IMR-90 (cell line): ENCODE data around the gene SLX4. TPM values are rescaled to one million over a fixed set of nuclear protein-coding genes. Genes with fewer than 3 reads are reported as not detected.

Source experiments
- ATAC-seq: fragments of 200-7000 bp; cut with Tn5 transposase; 2 replicates; pipeline ENCODE4 v1.9.1; 2020; ENCODE audit warnings: low read depth, mild to moderate bottlenecking, moderate library complexity
- BruUV-seq: library from RNA; stranded (reverse); fragments of 400-500 nt; replicated peaks from 2 replicates; lab custom pipeline; 2021; lab: Mats Ljungman, UMichigan
- CTCF ChIA-PET: fragments of 300-600 bp; formaldehyde crosslinking; extraction: SDS; loops from one replicate; lab custom pipeline; 2021; ENCODE audit warnings: antibody characterized with exemption; lab: Yijun Ruan, JAX
- POLR2A ChIA-PET: fragments of 300-600 bp; sonication (Branson Sonifier 250); formaldehyde crosslinking; loops from one replicate; lab custom pipeline; 2022; ENCODE audit warnings: antibody characterized with exemption; ENCODE audit not compliant: unreplicated experiment; lab: Charles Lee
- DNase-seq: peaks from one replicate; pipeline ENCODE4 v3.0.0; 2013
- H2AFZ ChIP-seq: replicated peaks from 2 replicates; pipeline ENCODE3; 2013; ENCODE audit warnings: low read length, mild to moderate bottlenecking; ENCODE audit not compliant: poor library complexity
- H2AK5ac ChIP-seq: 2 replicates; pipeline ENCODE4 v1.6.1; 2013; ENCODE audit warnings: low read depth, low read length, inconsistent platforms
- H2AK9ac ChIP-seq: replicated peaks from 2 replicates; pipeline ENCODE3; 2013; ENCODE audit warnings: mild to moderate bottlenecking, low read depth, low read length, moderate library complexity; ENCODE audit not compliant: poor library complexity
- H2BK120ac ChIP-seq: 2 replicates; pipeline ENCODE4 v1.6.1; 2013; ENCODE audit warnings: low read depth, low read length, inconsistent platforms
- H2BK15ac ChIP-seq: 3 replicates; pipeline ENCODE4 v1.6.1; 2013; ENCODE audit warnings: low read depth, low read length, inconsistent platforms
- H2BK20ac ChIP-seq: 2 replicates; pipeline ENCODE4 v1.6.1; 2013; ENCODE audit warnings: low read depth, mild to moderate bottlenecking, inconsistent platforms, low read length, moderate library complexity
- H2BK5ac ChIP-seq: 2 replicates; pipeline ENCODE4 v1.6.1; 2013; ENCODE audit warnings: mild to moderate bottlenecking, low read depth, low read length, inconsistent platforms; ENCODE audit not compliant: poor library complexity, severe bottlenecking
- H3K14ac ChIP-seq: replicated peaks from 2 replicates; pipeline ENCODE4 v1.6.1; 2013; ENCODE audit warnings: low read depth, low read length, inconsistent platforms
- H3K18ac ChIP-seq: 2 replicates; pipeline ENCODE4 v1.6.1; 2013; ENCODE audit warnings: low read depth, low read length, control low read depth
- H3K23ac ChIP-seq: 2 replicates; pipeline ENCODE4 v1.6.1; 2013; ENCODE audit warnings: low read depth, low read length, inconsistent platforms
- H3K27ac ChIP-seq: 2 replicates; pipeline ENCODE4 v1.5.1; 2013; ENCODE audit warnings: mild to moderate bottlenecking, control low read depth, low read length; ENCODE audit not compliant: insufficient read depth
- H3K27me3 ChIP-seq: 2 replicates; pipeline ENCODE4 v1.6.1; 2013; ENCODE audit warnings: low read length; ENCODE audit not compliant: control insufficient read depth, insufficient read depth
- H3K36me3 ChIP-seq: 2 replicates; pipeline ENCODE4 v1.6.1; 2013; ENCODE audit warnings: low read length, mixed read lengths; ENCODE audit not compliant: control insufficient read depth, insufficient read depth
- H3K4ac ChIP-seq: 2 replicates; pipeline ENCODE4 v1.6.1; 2013; ENCODE audit warnings: low read depth, low read length, inconsistent platforms
- H3K4me1 ChIP-seq: 2 replicates; pipeline ENCODE4 v1.6.1; 2013; ENCODE audit warnings: low read length, mixed read lengths; ENCODE audit not compliant: control insufficient read depth, insufficient read depth
- H3K4me2 ChIP-seq: 2 replicates; pipeline ENCODE4 v1.6.1; 2013; ENCODE audit warnings: low read depth, mild to moderate bottlenecking, control low read depth, low read length, moderate library complexity
- H3K4me3 ChIP-seq: 2 replicates; pipeline ENCODE4 v1.5.1; 2013; ENCODE audit warnings: low read depth, mild to moderate bottlenecking, control low read depth, low read length, moderate library complexity; ENCODE audit not compliant: insufficient read depth
- H3K56ac ChIP-seq: 2 replicates; pipeline ENCODE4 v1.6.1; 2013; ENCODE audit warnings: low read length, inconsistent platforms; ENCODE audit not compliant: insufficient read depth; ENCODE audit errors: extremely low read depth
- H3K79me1 ChIP-seq, 2 experiments: 2 replicates each; pipeline ENCODE4 v1.6.1; 2013; ENCODE audit warnings: low read length in 2 of 2, inconsistent platforms in 1 of 2, low read depth in 1 of 2
- H3K9ac ChIP-seq: 2 replicates; pipeline ENCODE4 v1.6.1; 2013; ENCODE audit warnings: low read depth, low read length, control low read depth
- H3K9me1 ChIP-seq: 2 replicates; pipeline ENCODE4 v1.6.1; 2013; ENCODE audit warnings: low read length, inconsistent platforms; ENCODE audit not compliant: insufficient read depth
- H3K9me3 ChIP-seq: 2 replicates; pipeline ENCODE4 v1.6.1; 2013; ENCODE audit warnings: low read length; ENCODE audit not compliant: control insufficient read depth, insufficient read depth
- H4K20me1 ChIP-seq: 2 replicates; pipeline ENCODE4 v1.6.1; 2013; ENCODE audit warnings: low read length, inconsistent platforms; ENCODE audit not compliant: insufficient read depth
- H4K5ac ChIP-seq: 2 replicates; pipeline ENCODE4 v1.6.1; 2013; ENCODE audit warnings: mild to moderate bottlenecking, low read depth, low read length, control low read depth
- H4K8ac ChIP-seq, 2 experiments: 2 replicates each; pipeline ENCODE4 v1.6.1; 2013; ENCODE audit warnings: low read depth in 2 of 2, low read length in 2 of 2, control low read depth in 1 of 2, inconsistent platforms in 1 of 2
- H4K91ac ChIP-seq: 2 replicates; pipeline ENCODE4 v1.6.1; 2013; ENCODE audit warnings: low read depth, low read length, inconsistent platforms; ENCODE audit not compliant: insufficient read depth
- BHLHE40 ChIP-seq: fragments of 150-350 bp; IDR thresholded peaks from 2 replicates; pipeline ENCODE4 v1.6.1; 2016; ENCODE audit warnings: mild to moderate bottlenecking, low read depth, low read length
- CEBPB ChIP-seq: IDR thresholded peaks from 2 replicates; pipeline ENCODE4 v1.6.1; 2012; ENCODE audit warnings: low read depth, low read length, improper control_type of control experiment
- CHD1 ChIP-seq: IDR thresholded peaks from 2 replicates; pipeline ENCODE4 v1.6.1; 2012; ENCODE audit warnings: low read depth, low read length, improper control_type of control experiment
- FOS ChIP-seq: fragments of 150-350 bp; IDR thresholded peaks from 2 replicates; pipeline ENCODE4 v1.6.1; 2016; ENCODE audit warnings: low read depth, low read length
- MAFK ChIP-seq: IDR thresholded peaks from 2 replicates; pipeline ENCODE4 v1.6.1; 2012; ENCODE audit warnings: low read depth, low read length, improper control_type of control experiment
- MAZ ChIP-seq: IDR thresholded peaks from 2 replicates; pipeline ENCODE4 v1.6.1; 2012; ENCODE audit warnings: low read depth, mild to moderate bottlenecking, low read length, improper control_type of control experiment, moderate library complexity, borderline replicate concordance
- NFE2L2 ChIP-seq: fragments of 150-350 bp; IDR thresholded peaks from 2 replicates; pipeline ENCODE4 v1.6.1; 2016; ENCODE audit warnings: low read depth, mild to moderate bottlenecking, low read length
- RAD21 ChIP-seq: IDR thresholded peaks from 2 replicates; pipeline ENCODE4 v1.6.1; 2012; ENCODE audit warnings: low read length, improper control_type of control experiment
- RCOR1 ChIP-seq: IDR thresholded peaks from 2 replicates; pipeline ENCODE4 v1.6.1; 2012; ENCODE audit warnings: mild to moderate bottlenecking, low read length, improper control_type of control experiment; ENCODE audit not compliant: insufficient replicate concordance
- SMC3 ChIP-seq: fragments of 150-350 bp; IDR thresholded peaks from 2 replicates; pipeline ENCODE4 v1.6.1; 2016; ENCODE audit warnings: low read depth, mild to moderate bottlenecking, antibody characterized with exemption, low read length, moderate library complexity
- USF2 ChIP-seq: fragments of 150-350 bp; IDR thresholded peaks from 2 replicates; pipeline ENCODE4 v1.6.1; 2017; ENCODE audit warnings: mild to moderate bottlenecking, antibody characterized with exemption, low read length, low read depth
- WGBS, 2 experiments: methylation state at CpG; one replicate each; pipeline versions ENCODE4 v1.1.5 to v1.1.7; 2013; ENCODE audit warnings: missing lambda C conversion rate in 2 of 2; ENCODE audit not compliant: insufficient read length in 1 of 2; ENCODE audit errors: extremely low coverage in 2 of 2; 5-methylcytosine and 5-hydroxymethylcytosine counted together
- dilution Hi-C: fragments of 300-500 bp; cut with HindIII; formaldehyde crosslinking; loops from one replicate; pipeline ENCODE4 v1.14.3; 2018; ENCODE audit warnings: low sequenced_read_pairs; ENCODE audit not compliant: unreplicated experiment
- in situ Hi-C: fragments of 300-500 bp; cut with MboI; formaldehyde crosslinking; loops from 3 replicates; pipeline ENCODE4 v1.14.3; 2019; ENCODE audit warnings: low sequenced_read_pairs, inconsistent platforms, mixed read lengths
- intact Hi-C: fragments of 100-400 bp; cut with micrococcal nuclease; formaldehyde crosslinking; loops from 2 replicates; pipeline ENCODE4 v1.10.0; 2022
- polyA plus RNA-seq, 3 experiments: library from polyadenylated mRNA; depleted of rRNA; stranded (reverse); fragments of >200 nt; gene quantifications; 2 replicates each; pipeline ENCODE4 v1.2.3, GENCODE V29; 2012; ENCODE audit warnings: low replicate concordance in 1 of 3
- total RNA-seq: library from RNA; depleted of rRNA; stranded (reverse); fragments of >200 nt; gene quantifications from 2 replicates; pipeline ENCODE4 v1.2.3, GENCODE V29; 2012
- TF ChIP-seq, protein P1 (sequence below): conservative IDR thresholded peaks from 2 replicates; pipeline ENCODE4 v1.5.1; 2012; ENCODE audit warnings: mild to moderate bottlenecking, low read depth, low read length, improper control_type of control experiment

SLX4 gene
- total and polyA plus RNA-seq, 2 of the 4 experiments (the other 2 are of a cell fraction): 1.3 to 3.1 TPM

- no peak for ATAC-seq
- intact Hi-C loops: no loop called here
- H3K18ac ChIP-seq: no peak overlapping the region
- H2BK120ac ChIP-seq: no peak overlapping the region
- H2BK15ac ChIP-seq: no peak overlapping the region
- WGBS, 2 experiments: 93% methylated on average over 3 of the region's 8 CpGs; no CpG with 5 or more reads in 1 of the 2 experiments
- H3K4me3 ChIP-seq: no peak overlapping the region
- no peaks in the 10 kb centered on the region for H3K9me1 ChIP-seq
- no peak for TF ChIP-seq MAZ
- no peak for TF ChIP-seq SMC3
- no peak for TF ChIP-seq BHLHE40
- TF ChIP-seq, protein P1, sequence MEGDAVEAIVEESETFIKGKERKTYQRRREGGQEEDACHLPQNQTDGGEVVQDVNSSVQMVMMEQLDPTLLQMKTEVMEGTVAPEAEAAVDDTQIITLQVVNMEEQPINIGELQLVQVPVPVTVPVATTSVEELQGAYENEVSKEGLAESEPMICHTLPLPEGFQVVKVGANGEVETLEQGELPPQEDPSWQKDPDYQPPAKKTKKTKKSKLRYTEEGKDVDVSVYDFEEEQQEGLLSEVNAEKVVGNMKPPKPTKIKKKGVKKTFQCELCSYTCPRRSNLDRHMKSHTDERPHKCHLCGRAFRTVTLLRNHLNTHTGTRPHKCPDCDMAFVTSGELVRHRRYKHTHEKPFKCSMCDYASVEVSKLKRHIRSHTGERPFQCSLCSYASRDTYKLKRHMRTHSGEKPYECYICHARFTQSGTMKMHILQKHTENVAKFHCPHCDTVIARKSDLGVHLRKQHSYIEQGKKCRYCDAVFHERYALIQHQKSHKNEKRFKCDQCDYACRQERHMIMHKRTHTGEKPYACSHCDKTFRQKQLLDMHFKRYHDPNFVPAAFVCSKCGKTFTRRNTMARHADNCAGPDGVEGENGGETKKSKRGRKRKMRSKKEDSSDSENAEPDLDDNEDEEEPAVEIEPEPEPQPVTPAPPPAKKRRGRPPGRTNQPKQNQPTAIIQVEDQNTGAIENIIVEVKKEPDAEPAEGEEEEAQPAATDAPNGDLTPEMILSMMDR: no peak
- TF ChIP-seq USF2: no peak
- TF ChIP-seq NFE2L2: no peak
- no peak for TF ChIP-seq CHD1
- TF ChIP-seq MAFK: no peak
- TF ChIP-seq RAD21: no peak
- no peak for TF ChIP-seq CEBPB
- no peak for TF ChIP-seq RCOR1
- TF ChIP-seq FOS: no peak
- H2BK5ac ChIP-seq: no peak overlapping the region
- dilution Hi-C loops: no loop called here
- H4K8ac ChIP-seq: no peak overlapping the region
- no peaks in the 10 kb centered on the region; the same call in 1 of the 2 replicates for H3K4me1 ChIP-seq
- H4K5ac ChIP-seq: no peak overlapping the region
- no peaks in the 10 kb centered on the region for H3K9me3 ChIP-seq
- H4K91ac ChIP-seq: no peak overlapping the region
- H2AK5ac ChIP-seq: no peak overlapping the region
- DNase-seq: no peak
- no peak overlapping the region for H3K9ac ChIP-seq
- no peak overlapping the region for H2AFZ ChIP-seq
- no peak overlapping the region for H3K4me2 ChIP-seq
- H3K14ac ChIP-seq: no peak overlapping the region
- H3K23ac ChIP-seq: no peak overlapping the region
- ChIA-PET CTCF (no interaction called here), POLR2A (no interaction called here)
- H3K27ac ChIP-seq: no peak overlapping the region
- H2AK9ac ChIP-seq: no peak overlapping the region
- no peaks in the 10 kb centered on the region for H4K20me1 ChIP-seq
- no peak overlapping the region for H3K56ac ChIP-seq
- H3K27me3 ChIP-seq: no peaks in the 10 kb centered on the region
- in situ Hi-C loops: no loop called here
- H2BK20ac ChIP-seq: no peak overlapping the region
- H3K36me3 ChIP-seq: peaks cover 17% of the 10 kb centered on the region
- no TSS peak for BruUV-seq
- H3K79me1 ChIP-seq: no peaks in the 10 kb centered on the region
- H3K4ac ChIP-seq: no peak overlapping the region
Observed at GRCh38 chr16:3584412-3584811, 27.0 kb downstream of the SLX4 start.
